IPS-11a (cell line): ENCODE results near the gene ANKRD2.
"Not testable (repeated sequence)": the region's sequence is repeated elsewhere in the genome, so short reads cannot be mapped to it uniquely, and the experiment has no call there.

Source experiments
- H3K4me3 ChIP-seq: one replicate; pipeline ENCODE4 v1.5.1; 2013; ENCODE audit warnings: low read depth, low read length, control low read depth

The ANKRD2 gene

DNA sequence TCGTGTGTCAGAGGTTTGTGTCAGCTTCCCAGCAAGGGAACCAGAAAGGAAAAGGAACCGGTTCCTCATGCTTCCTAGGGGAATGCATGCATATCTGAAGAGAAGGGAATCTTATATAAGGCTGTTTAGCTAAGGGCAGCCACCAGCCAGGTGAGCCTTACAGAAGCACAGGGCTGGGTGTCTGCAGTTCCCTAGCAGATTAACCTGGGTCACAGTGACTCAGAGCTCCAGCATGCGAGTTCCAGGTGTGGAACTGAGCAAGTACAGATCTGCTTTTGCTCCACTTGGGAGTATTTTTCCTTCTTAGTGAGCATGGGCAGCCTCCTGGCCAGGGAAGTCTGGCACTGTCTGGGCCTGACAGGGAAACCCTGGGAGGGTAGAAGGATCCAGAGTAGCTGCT lies 957 bp upstream of the ANKRD2 start:
- H3K4me3 ChIP-seq: no peak overlapping the region

GRCh38 chr10:97573021-97573420 lies 442 bp downstream of the ANKRD2 start:
- H3K4me3 ChIP-seq: no peak overlapping the region

DNA sequence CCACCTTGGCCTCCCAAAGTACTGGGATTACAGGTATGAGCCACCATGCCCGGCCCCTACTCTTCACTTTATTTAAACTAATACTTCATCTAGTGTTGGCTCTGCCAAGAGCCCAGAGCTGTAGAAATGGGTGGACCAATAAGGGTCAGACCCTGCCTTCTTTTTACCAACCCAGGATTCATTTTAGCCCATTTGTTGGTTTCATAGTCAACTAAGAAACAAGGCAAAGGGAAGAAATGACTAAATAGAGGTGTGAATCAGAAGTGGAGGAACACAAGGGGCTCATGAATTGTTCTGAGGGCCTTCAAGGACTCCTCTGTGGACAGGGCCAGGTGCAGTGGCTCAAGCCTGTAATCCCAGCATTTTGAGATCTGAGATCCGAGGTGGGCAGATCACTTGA lies 1.1 kb downstream of the ANKRD2 start:
- H3K4me3 ChIP-seq: no peak overlapping the region

- H3K4me3 ChIP-seq: no peak overlapping the region
Measured at GRCh38 chr10:97574374-97575126, 2.0 kb downstream of the ANKRD2 start.

DNA sequence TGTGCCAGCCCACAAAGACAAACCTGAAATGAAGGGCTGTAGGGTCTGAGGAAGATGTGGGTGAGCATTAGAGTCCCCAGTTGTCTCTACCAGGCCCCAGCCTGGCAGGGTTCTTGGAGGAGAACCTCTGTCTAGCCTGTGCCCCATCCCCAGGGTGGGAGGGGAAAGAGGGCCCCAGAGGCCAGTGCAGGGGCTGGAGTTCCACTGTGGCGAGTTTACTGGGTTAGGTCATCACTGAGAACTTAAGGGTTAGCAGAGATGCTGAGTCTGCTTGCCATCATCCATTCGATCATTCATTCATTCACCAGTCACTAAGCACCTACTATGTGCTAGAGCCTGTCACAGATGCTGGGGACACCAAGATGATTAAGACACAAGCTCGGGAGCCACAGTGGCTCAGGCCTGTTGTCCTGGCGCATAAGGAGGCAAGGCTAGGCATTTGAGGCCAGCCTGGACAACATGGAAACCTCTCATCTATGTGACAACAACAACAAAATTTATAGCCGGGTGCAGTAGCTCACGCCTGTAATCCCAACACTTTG lies 2.6 kb downstream of the ANKRD2 start:
- H3K4me3 ChIP-seq: no peak overlapping the region

DNA sequence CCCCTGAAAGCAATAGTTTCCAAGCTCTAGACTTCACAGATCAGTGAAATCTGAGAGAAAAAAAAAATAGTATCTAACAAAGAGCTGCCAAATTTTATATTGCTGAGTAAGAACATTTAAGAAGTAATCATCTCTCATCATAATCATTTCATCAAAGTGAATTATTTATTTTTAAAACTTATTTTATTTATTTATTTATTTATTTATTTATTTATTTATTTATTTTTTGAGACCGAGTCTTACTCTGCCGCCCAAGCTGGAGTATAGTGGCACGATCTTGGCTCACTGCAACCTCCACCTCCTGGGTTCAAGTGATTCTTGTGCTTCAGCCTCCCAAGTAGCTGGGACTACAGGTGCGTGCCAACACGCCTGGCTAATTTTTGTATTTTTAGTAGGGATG lies 3.9 kb downstream of the ANKRD2 start:
- H3K4me3 ChIP-seq: not testable (repeated sequence)

- no peak overlapping the region for H3K4me3 ChIP-seq
Measured at GRCh38 chr10:97577701-97578100, 5.1 kb downstream of the ANKRD2 start.

DNA sequence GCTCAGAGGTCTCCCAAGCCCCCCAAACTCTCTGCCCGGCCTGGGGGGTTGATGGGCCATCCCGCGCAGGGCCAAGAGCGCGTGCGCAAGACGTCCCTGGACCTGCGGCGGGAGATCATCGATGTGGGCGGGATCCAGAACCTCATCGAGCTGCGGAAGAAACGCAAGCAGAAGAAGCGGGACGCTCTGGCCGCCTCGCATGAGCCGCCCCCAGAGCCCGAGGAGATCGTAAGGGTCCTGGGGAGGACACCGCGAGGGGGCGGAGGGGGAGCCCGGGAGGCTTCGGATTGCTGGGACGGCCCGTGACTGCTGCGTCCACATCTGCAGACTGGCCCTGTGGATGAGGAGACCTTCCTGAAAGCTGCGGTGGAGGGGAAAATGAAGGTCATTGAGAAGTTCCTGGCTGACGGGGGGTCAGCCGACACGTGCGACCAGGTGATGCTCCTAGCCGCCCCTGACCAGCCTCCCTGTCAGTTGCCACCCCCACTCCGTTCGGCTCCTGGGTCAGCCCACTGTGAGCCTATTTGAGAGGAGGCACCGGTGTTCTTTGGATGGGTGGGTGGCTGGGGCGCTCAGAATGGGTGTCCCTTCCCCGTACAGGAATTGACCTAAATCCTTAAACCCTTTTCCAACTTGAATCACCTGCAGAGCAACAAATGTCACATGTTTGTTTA lies 5.7 kb downstream of the ANKRD2 start:
- no peak overlapping the region for H3K4me3 ChIP-seq

GRCh38 chr10:97580421-97581367 lies 8.1 kb downstream of the ANKRD2 start:
- H3K4me3 ChIP-seq: no peak overlapping the region

DNA sequence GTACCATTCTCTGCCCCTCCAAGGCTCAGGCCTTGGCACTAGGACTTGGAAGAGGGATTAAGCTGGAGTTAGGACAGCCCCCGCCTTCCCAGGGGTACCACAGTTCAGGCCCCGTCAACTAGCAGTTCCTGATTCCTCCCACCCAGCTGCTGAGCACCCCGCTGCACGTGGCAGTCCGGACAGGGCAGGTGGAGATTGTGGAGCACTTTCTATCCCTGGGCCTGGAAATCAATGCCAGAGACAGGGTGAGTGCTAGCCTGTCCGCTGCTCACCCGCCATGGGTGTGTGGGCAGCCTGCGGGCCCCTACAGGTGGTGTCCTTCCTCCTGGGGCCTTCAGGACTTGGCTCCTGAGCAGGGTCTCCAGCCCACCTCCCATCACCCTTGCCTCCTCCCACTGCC lies 9.6 kb downstream of the ANKRD2 start:
- H3K4me3 ChIP-seq: no peak overlapping the region

DNA sequence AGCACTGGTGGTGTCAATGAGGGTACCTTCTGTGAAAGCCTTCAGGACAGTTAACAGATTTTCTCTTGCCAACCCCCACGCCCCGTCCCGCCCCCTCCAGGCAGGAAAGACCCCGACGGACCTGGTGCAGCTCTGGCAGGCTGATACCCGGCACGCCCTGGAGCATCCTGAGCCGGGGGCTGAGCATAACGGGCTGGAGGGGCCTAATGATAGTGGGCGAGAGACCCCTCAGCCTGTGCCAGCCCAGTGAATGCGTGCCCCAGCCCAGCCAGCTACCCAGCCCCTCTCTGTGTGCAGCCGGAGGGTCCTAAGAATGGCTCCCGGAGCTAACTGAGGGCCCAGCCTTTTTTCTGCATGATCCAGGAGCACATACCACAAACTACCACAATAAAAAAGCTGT lies 10.9 kb downstream of the ANKRD2 start:
- no peak overlapping the region for H3K4me3 ChIP-seq

- H3K4me3 ChIP-seq: no peak within 1 kb of the TSS
Measured at GRCh38 chr10:97584060-97584797, 11.7 kb downstream of the ANKRD2 start, which contains the start of gene HOGA1. TSS of gene HOGA1 (plus strand) at chr10:97584389. CDS start at chr10:97584704, 315 bp downstream.

DNA sequence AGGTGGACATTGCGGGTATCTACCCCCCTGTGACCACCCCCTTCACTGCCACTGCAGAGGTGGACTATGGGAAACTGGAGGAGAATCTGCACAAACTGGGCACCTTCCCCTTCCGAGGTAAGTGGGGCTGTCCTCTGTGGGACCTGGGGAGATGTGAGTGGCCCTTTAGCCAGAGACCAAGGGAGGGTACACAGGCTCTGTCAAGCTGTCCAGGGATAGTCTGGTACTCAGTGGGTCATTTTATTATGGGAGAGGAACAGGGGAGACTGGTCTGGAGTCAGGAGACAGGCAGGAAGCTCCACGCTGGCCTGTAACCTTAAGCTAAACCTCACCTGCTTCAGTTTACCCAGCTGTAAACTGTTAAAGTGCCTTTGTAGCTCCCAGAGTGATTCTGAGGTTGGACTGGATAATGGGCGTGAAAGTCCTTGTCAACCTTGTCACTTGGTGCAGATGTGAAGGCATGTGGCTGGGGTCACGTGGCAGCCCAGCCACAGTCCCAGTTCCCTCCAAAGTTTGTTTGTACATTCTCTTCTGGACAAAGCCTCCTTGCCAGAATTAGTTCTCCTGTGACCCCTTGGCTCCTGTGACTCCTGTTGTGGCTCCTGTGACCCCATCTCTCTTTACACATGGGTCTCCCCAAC lies 12.3 kb downstream of the ANKRD2 start:
- no peak overlapping the region for H3K4me3 ChIP-seq

DNA sequence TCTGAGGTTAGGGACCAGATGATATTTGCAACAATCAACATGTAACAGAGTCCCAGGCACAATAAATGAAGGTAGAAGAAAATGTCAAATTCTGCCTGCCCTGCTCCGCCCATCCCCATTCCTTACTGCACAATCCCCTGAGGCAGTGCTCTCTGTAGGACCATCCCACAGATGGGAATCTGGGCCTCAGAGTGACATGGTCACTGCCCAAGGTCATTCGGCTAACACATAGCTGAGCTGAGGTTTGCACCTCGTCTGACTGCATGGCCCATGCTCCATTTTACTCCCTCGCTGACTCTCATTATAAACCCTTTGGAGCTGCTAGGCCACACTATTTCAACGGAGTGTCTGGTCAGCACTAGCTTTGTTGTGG lies 12.8 kb downstream of the ANKRD2 start:
- no peak overlapping the region for H3K4me3 ChIP-seq

DNA sequence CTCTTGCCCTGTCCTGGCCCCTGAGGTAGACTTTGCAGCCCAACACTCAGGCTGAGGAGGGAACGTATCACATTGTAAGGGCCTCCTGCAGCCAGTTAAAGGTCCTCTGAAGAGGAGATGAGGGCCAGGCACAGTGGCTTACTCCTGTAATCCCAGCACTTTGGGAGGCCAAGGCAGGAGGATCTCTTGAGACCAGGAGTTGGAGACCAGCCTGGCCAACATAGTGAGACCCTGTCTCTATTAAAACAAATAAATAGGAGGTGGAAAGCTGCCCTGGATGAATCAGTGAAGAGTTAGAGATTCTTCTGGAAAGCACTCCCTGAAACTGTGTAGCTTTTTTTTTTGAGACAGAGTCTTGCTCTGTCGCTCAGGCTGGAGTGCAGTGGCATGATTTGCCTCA lies 14.6 kb downstream of the ANKRD2 start:
- no peak overlapping the region for H3K4me3 ChIP-seq

- H3K4me3 ChIP-seq: no peak within 1 kb of the TSS
Measured at GRCh38 chr10:97589479-97589878, 16.9 kb downstream of the ANKRD2 start, which contains the start of gene C10orf62. TSS of gene C10orf62 (plus strand) at chr10:97589721. CDS start at chr10:97589898, 177 bp downstream.

DNA sequence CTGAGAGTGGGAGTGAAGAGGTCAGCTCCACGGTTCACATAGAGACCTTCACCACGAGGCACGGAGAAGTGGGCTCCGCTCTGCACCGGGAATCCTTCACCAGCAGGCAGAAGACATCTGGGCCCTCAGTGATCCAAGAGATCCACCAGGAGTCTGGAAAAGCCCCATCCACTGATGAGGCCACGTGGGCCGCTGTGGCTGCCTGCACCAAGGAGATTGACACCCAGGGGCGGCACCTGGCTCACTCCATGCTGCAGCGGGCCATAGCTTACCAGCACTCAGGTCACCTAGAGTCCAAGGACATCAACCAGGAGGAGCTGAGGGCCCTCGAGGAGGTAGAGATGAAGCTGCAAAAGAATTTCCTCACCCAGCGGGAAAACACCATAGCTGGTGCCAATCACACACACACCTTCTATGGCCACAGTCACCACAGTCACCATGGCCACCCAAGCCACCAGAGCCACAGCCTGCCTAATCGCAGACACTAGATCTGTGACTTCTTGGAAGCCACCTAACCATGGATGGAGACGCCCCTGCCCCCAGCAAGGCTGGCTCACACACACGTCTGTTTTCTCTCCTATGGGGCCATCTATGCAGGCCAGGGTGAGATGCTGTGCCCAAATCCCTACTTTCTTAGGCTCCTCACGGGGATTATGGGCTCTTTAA lies 17.6 kb downstream of the ANKRD2 start:
- no peak overlapping the region for H3K4me3 ChIP-seq

DNA sequence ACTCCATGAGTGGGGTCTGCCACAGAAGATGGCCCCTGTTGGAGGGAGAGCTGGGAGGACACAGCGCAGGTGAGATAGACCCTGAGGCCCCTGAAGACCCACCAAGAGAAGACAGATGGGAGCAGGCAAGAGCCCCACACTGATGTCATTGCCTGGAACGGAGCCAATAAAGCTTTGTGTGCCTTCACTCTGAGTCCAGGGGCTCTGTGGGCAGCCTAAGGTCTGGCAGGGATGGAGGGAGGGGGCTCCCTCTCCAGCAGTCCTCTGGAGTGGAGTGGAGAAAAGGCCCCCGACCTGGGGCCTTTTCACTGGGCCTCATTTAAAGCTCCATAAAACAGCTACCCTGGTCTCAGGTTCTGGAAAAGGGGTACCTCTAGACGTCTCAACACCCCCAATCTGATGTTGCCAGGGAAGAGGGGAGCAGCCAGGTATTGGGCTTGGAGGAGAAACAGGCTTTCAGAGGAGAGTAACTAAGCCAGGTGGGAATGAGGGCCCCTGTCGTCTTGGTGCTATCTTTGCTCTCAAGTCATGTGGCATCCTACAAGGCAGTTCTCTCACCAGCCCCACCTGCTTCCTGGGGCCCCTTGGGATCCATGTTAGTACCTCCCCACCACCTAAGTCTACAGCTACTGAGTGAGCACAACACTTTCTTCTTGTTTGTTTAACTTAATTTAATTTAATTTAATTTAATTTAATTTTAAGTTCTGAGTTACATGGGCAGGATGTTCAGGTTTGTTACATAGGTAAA lies 18.3 kb downstream of the ANKRD2 start:
- H3K4me3 ChIP-seq: no peak overlapping the region

GRCh38 chr10:97593421-97593820 lies 20.8 kb downstream of the ANKRD2 start:
- no peak overlapping the region for H3K4me3 ChIP-seq
